Vagina (tissue), 2 donors: ENCODE data around the gene PARP14.
"Not testable (repeated sequence)": the region's sequence is repeated elsewhere in the genome, so short reads cannot be mapped to it uniquely, and the experiment has no call there.

Source experiments
- POLR2A ChIP-seq, 2 donors: fragments of 450-650 bp; IDR thresholded peaks; one replicate each; pipeline ENCODE4 v1.6.1; 2017; ENCODE audit warnings: antibody characterized with exemption in 2 of 2, mild to moderate bottlenecking in 2 of 2, moderate library complexity in 2 of 2
- POLR2AphosphoS5 ChIP-seq, 2 donors: sonication (generic); formaldehyde crosslinking; IDR thresholded peaks; one replicate each; pipeline ENCODE4 v1.9.0; 2017; ENCODE audit warnings: antibody characterized with exemption in 2 of 2, mild to moderate bottlenecking in 2 of 2, low read depth in 1 of 2; ENCODE audit not compliant: insufficient read depth in 1 of 2
- TF ChIP-seq, protein P1 (sequence below), 3 experiments: fragments of 450-650 bp in 2 of 3; fragments of 200-600 bp in 1 of 3; sonication (generic) in 1 of 3; IDR thresholded peaks; one replicate each; pipeline ENCODE4 v1.5.1; 2017 to 2019; ENCODE audit warnings: antibody characterized with exemption in 3 of 3, mild to moderate bottlenecking in 2 of 3, moderate library complexity in 2 of 3

DNA sequence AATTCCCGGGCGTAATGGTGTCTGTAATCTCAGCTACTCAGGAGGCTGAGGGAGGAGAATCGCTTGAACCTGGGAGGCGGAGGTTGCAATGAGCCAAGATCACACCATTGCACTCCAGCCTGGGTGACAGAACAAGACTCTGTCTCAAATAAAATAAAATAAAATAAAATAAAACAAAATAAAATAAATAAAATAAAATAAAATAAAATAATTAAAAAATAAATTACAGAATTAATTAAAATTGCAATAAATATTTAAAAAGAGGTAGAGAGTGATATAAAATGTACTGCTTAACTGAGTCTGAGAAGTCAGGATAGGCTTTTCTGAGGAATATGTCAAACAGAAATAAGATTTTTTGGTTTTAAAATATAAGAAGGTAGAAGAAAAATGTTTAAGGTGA is 22.3 kb upstream of the PARP14 start:
- TF ChIP-seq, protein P1, sequence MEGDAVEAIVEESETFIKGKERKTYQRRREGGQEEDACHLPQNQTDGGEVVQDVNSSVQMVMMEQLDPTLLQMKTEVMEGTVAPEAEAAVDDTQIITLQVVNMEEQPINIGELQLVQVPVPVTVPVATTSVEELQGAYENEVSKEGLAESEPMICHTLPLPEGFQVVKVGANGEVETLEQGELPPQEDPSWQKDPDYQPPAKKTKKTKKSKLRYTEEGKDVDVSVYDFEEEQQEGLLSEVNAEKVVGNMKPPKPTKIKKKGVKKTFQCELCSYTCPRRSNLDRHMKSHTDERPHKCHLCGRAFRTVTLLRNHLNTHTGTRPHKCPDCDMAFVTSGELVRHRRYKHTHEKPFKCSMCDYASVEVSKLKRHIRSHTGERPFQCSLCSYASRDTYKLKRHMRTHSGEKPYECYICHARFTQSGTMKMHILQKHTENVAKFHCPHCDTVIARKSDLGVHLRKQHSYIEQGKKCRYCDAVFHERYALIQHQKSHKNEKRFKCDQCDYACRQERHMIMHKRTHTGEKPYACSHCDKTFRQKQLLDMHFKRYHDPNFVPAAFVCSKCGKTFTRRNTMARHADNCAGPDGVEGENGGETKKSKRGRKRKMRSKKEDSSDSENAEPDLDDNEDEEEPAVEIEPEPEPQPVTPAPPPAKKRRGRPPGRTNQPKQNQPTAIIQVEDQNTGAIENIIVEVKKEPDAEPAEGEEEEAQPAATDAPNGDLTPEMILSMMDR (IDR thresholded peaks at IDR 0.05), result not testable (repeated sequence)
- TF ChIP-seq POLR2AphosphoS5 (IDR thresholded peaks at IDR 0.05; ENCODE audit: insufficient read depth in 1 of 2, low read depth in 1 of 2); POLR2A (IDR thresholded peaks at IDR 0.05): not testable (repeated sequence)
